ENCODE data around the gene CREB3. TPM values are rescaled to one million over a fixed set of nuclear protein-coding genes. Genes with fewer than 3 reads are reported as not detected.

Gene CREB3
- total RNA-seq, 1 experiment from 2014 or later, result 27.3 TPM

GRCh38 chr9:35714579-35715252 lies 17.8 kb upstream of the CREB3 start:
- Histone ChIP-seq H3K79me2 (ENCODE audit: insufficient read depth, low read length) (no peaks in the 10 kb centered on the region), H3K23ac (ENCODE audit: insufficient read length, low read depth, low read length) (no peak overlapping the region), H2BK15ac (ENCODE audit: low read depth, low read length) (no peak overlapping the region), H3T11ph (ENCODE audit: low read length) (no peak overlapping the region), H2BK20ac (ENCODE audit: low read depth, low read length, poor library complexity, severe bottlenecking) (no peak overlapping the region), H3K27ac (ENCODE audit: insufficient read length, low read depth, low read length) (no peak overlapping the region), H2BK120ac (ENCODE audit: low read depth, low read length, poor library complexity, severe bottlenecking) (no peak overlapping the region), H2BK5ac (ENCODE audit: insufficient read length, low read length) (no peak overlapping the region), H3K4me1 (ENCODE audit: insufficient read depth, low read length) (no peaks in the 10 kb centered on the region), H3K4me2 (ENCODE audit: insufficient read depth, insufficient read length, low read length) (no peak overlapping the region), H2AK5ac (ENCODE audit: insufficient read length, low read length) (no peak overlapping the region), H2AFZ (ENCODE audit: low read length) (no peak overlapping the region), H4K91ac (ENCODE audit: insufficient read length, low read depth, low read length) (no peak overlapping the region), H4K20me1 (ENCODE audit: control insufficient read depth, insufficient read depth, insufficient read length) (no peaks in the 10 kb centered on the region), H4K5ac (ENCODE audit: insufficient read length, low read depth, low read length) (no peak overlapping the region), H3K79me1 (ENCODE audit: insufficient read depth, low read depth, low read length, poor library complexity, severe bottlenecking) (no peaks in the 10 kb centered on the region), H3K56ac (ENCODE audit: insufficient read length, low read depth, low read length) (no peak overlapping the region), H3K9me3 (ENCODE audit: control insufficient read depth, low read depth, low read length) (no peaks in the 10 kb centered on the region), H3K23me2 (ENCODE audit: insufficient read length, low read depth, low read length, poor library complexity, severe bottlenecking) (no peaks in the 10 kb centered on the region), H3K18ac (ENCODE audit: insufficient read length, low read depth, low read length) (no peak overlapping the region), H2BK12ac (ENCODE audit: insufficient read length, low read depth, low read length) (no peak overlapping the region), H3K27me3 (ENCODE audit: insufficient read depth, low read length) (no peaks in the 10 kb centered on the region), H4K8ac (replicated peaks; ENCODE audit: insufficient read length, low read depth, low read length) (no peak overlapping the region), H3K9ac (ENCODE audit: extremely low read depth, insufficient read length, low read length) (no peak overlapping the region), H3K4ac (ENCODE audit: low read depth, low read length) (no peak overlapping the region), H3K14ac (ENCODE audit: insufficient read depth, low read length) (no peak overlapping the region)
- Mint-ChIP-seq H3K4me3 (no peak overlapping the region), H3K27me3 (ENCODE audit: low read depth) (no peaks in the 10 kb centered on the region; the same call in 1 of the 2 replicates), H3K27ac (peak overlapping the region; percentile 61 to 82 (median 72); a peak in 4 of 7 replicates), H3K36me3 (ENCODE audit: insufficient read depth in 1 of 3, low read depth in 3 of 3) (peaks cover 58 to 94% (median 93%) of the 10 kb centered on the region in 3 experiments), H3K4me1 (peaks cover 0 to 9% of the 10 kb centered on the region in 2 experiments; a peak in 2 of 4 replicates), H3K9me3 (no peaks in the 10 kb centered on the region)
- DNase-seq, result no peak
- TF ChIP-seq CTCF (conservative IDR thresholded peaks at IDR 0.05), result no peak
- WGBS (ENCODE audit: extremely low coverage, insufficient read length, low lambda C conversion rate), result no CpG with 5 or more reads among the region's 13 CpGs

Data from H9 (cell line).